Epidermal melanocyte (primary cell): ENCODE data around the gene TNP2.

Experiments used
- DNase-seq: peaks from one replicate; pipeline ENCODE4 v3.0.0; 2011; ENCODE audit warnings: low spot score; ENCODE audit not compliant: insufficient read length

TNP2 gene

GRCh38 chr16:11268921-11269375, at the start of gene TNP2:
TSS of gene TNP2 (minus strand) at chr16:11269325. CDS start at chr16:11269262, 63 bp downstream.
- no peak for DNase-seq

- no peak for DNase-seq
These were observed 49.7 kb upstream of the TNP2 start for GRCh38 chr16:11318817-11319216.

GRCh38 chr16:11316331-11317015, 47.3 kb upstream of the TNP2 start:
- no peak for DNase-seq

GRCh38 chr16:11315510-11315909, 46.4 kb upstream of the TNP2 start:
- DNase-seq, result no peak

- no peak for DNase-seq
These were observed 45.3 kb upstream of the TNP2 start for GRCh38 chr16:11314309-11314894.

GRCh38 chr16:11313493-11314308, 44.6 kb upstream of the TNP2 start:
- DNase-seq, result no peak

- no peak for DNase-seq
These were observed 43.8 kb upstream of the TNP2 start for GRCh38 chr16:11312718-11313492.

GRCh38 chr16:11310997-11311561, 42.0 kb upstream of the TNP2 start:
- DNase-seq, result no peak

GRCh38 chr16:11310634-11310977, 41.5 kb upstream of the TNP2 start:
- no peak for DNase-seq

- DNase-seq, result no peak
These were observed 40.9 kb upstream of the TNP2 start for GRCh38 chr16:11309895-11310633.

- DNase-seq, result no peak
These were observed 39.6 kb upstream of the TNP2 start for GRCh38 chr16:11308493-11309283.

- no peak for DNase-seq
These were observed 38.7 kb upstream of the TNP2 start for GRCh38 chr16:11307639-11308492.

GRCh38 chr16:11306997-11307638, 38.0 kb upstream of the TNP2 start:
- no peak for DNase-seq

GRCh38 chr16:11306381-11306780, 37.3 kb upstream of the TNP2 start:
- DNase-seq, result no peak

- DNase-seq, result no peak
These were observed 34.4 kb upstream of the TNP2 start for GRCh38 chr16:11303405-11304138.

GRCh38 chr16:11302977-11303376, 33.9 kb upstream of the TNP2 start:
- DNase-seq, result no peak

- no peak for DNase-seq
These were observed 32.7 kb upstream of the TNP2 start for GRCh38 chr16:11301645-11302501.
